Esophagus muscularis mucosa (tissue), 4 donors: Measurements from ENCODE around the gene METTL9.
"Not testable (repeated sequence)": the region's sequence is repeated elsewhere in the genome, so short reads cannot be mapped to it uniquely, and the experiment has no call there.

ENCODE experiments used
- CTCF ChIP-seq, 3 experiments: fragments of 200-600 bp in 2 of 3; fragments of 450-650 bp in 1 of 3; sonication (generic) in 2 of 3; IDR thresholded peaks; one replicate each; pipeline ENCODE4 v1.5.1; 2017 to 2019; ENCODE audit warnings: antibody characterized with exemption in 3 of 3, mild to moderate bottlenecking in 2 of 3, moderate library complexity in 1 of 3
- EP300 ChIP-seq: sonication (generic); formaldehyde crosslinking; IDR thresholded peaks from one replicate; pipeline ENCODE4 v1.6.1; 2017; ENCODE audit warnings: antibody characterized with exemption
- POLR2A ChIP-seq: fragments of 450-650 bp; IDR thresholded peaks from one replicate; pipeline ENCODE4 v1.6.1; 2017; ENCODE audit warnings: antibody characterized with exemption, moderate library complexity, mild to moderate bottlenecking, low read depth
- POLR2AphosphoS5 ChIP-seq, 2 donors: sonication (generic); formaldehyde crosslinking; IDR thresholded peaks; one replicate each; pipeline ENCODE4 v1.6.1; 2017; ENCODE audit warnings: antibody characterized with exemption in 2 of 2

GRCh38 chr16:21630866-21631265 lies 31.5 kb downstream of the METTL9 start:
- TF ChIP-seq POLR2AphosphoS5 (IDR thresholded peaks at IDR 0.05); POLR2A; CTCF (IDR thresholded peaks at IDR 0.05); EP300: not testable (repeated sequence)
